ENCODE measurements around the gene RNASET2. TPM values are rescaled to one million over a fixed set of nuclear protein-coding genes. Genes with fewer than 3 reads are reported as not detected.
"Not testable (repeated sequence)": the region's sequence is repeated elsewhere in the genome, so short reads cannot be mapped to it uniquely, and the experiment has no call there.

The RNASET2 gene
- polyA plus RNA-seq, 6 donors from 2014 or later: 472 to 744 (median 534) TPM

- Mint-ChIP-seq H3K36me3 (peaks cover 9 to 17% of the 10 kb centered on the region in 2 donors), H3K4me1 (peaks cover 45 to 75% (median 54%) of the 10 kb centered on the region in 3 donors), H3K4me3 (peak overlapping the region; percentile 80 to 100 (median 94))
Measured at GRCh38 chr6:166950443-166950821, 5.9 kb downstream of the RNASET2 start.

GRCh38 chr6:166949528-166950442 is 6.6 kb downstream of the RNASET2 start:
- ATAC-seq (ENCODE audit: low read depth in 2 of 2) (no peak), DNase-seq (no peak)
- H3K4me1 Mint-ChIP-seq: peaks cover 45 to 72% (median 55%) of the 10 kb centered on the region in 3 donors
- peak overlapping the region; percentile 97 to 100 (median 99) for H3K27ac Mint-ChIP-seq
- no peaks in the 10 kb centered on the region for H3K27me3 Mint-ChIP-seq
- H3K4me3 Mint-ChIP-seq: peak overlapping the region; percentile 80 to 100 (median 94)
- no peaks in the 10 kb centered on the region for H3K9me3 Mint-ChIP-seq
- peaks cover 11 to 16% of the 10 kb centered on the region in 2 donors for H3K36me3 Mint-ChIP-seq

More at GRCh38 chr6:166950443-166950821, 5.9 kb downstream of the RNASET2 start:
- peaks cover 0 to 2% (median 0%) of the 10 kb centered on the region in 7 donors for H3K9me3 Mint-ChIP-seq
- peak; percentile 64 for DNase-seq
- H3K27me3 Mint-ChIP-seq: peaks cover 0 to 4% (median 0%) of the 10 kb centered on the region in 3 donors
- H3K27ac Mint-ChIP-seq: peak overlapping the region; percentile 97 to 100 (median 99)
- ATAC-seq (ENCODE audit: low read depth in 2 of 2): peak; percentile 44 to 58

DNA sequence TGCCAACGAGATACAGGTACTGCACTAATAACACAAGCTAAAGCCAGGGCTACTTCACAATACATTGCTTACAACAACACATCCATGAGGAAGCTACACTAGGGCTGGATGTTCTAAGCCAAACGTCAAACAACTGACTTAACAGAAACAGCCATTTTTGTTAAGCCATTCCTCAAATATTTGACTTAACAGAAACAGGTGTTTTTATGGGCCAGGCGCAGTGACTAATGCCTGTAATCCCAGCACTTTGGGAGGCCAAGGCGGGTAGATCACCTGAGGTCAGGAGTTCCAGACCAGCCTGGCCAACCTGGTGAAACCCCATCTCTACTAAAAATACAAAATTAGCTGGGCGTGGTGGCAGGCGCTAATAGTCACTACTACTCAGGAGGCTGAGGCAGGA is 7.6 kb downstream of the RNASET2 start:
- H3K4me1 Mint-ChIP-seq: peaks cover 37 to 62% (median 46%) of the 10 kb centered on the region in 3 donors
- H3K27ac Mint-ChIP-seq: peak overlapping the region in 2 of 6 donors; percentile 37 to 89
- H3K9me3 Mint-ChIP-seq; H3K27me3 Mint-ChIP-seq; ATAC-seq (ENCODE audit: low read depth in 2 of 2); DNase-seq: not testable (repeated sequence)
- peak overlapping the region in 4 of 8 donors; percentile 15 to 94 (median 28) for H3K4me3 Mint-ChIP-seq
- peaks cover 10 to 18% of the 10 kb centered on the region in 2 donors for H3K36me3 Mint-ChIP-seq

- H3K36me3 Mint-ChIP-seq: peaks cover 15 to 26% of the 10 kb centered on the region in 2 donors
- no peak for ATAC-seq (ENCODE audit: low read depth in 2 of 2)
- H3K4me1 Mint-ChIP-seq: peaks cover 27 to 55% (median 31%) of the 10 kb centered on the region in 3 donors
Measured at GRCh38 chr6:166947251-166947650, 9.1 kb downstream of the RNASET2 start.

DNA sequence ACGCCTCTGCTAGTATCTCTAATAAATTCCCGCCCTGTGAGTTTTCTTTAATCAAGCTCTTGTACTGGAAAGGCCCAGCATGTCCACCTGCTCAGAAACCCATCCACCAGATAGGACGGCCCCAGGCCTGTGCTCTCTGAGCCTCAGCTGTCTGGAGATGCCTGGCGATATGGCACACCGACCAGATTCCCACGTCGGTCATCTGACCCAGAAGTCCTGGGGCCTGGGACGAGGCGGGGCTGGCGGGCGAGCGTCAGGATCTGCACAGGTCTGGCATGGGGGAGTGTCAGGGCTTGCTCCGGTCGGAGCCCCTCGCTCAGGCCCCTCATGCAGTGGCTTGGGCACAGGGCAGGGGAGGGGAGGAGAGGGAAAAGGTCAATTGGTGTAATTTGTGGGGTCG is 10.2 kb downstream of the RNASET2 start:
- H3K27me3 Mint-ChIP-seq: no peaks in the 10 kb centered on the region
- H3K27ac Mint-ChIP-seq: peak overlapping the region in 1 of 6 donors; percentile 30
- ATAC-seq (ENCODE audit: low read depth in 2 of 2): no peak
- no peak overlapping the region for H3K4me3 Mint-ChIP-seq
- peaks cover 15 to 26% of the 10 kb centered on the region in 2 donors for H3K36me3 Mint-ChIP-seq
- DNase-seq: no peak
- H3K9me3 Mint-ChIP-seq: no peaks in the 10 kb centered on the region
- peaks cover 18 to 49% (median 24%) of the 10 kb centered on the region in 3 donors for H3K4me1 Mint-ChIP-seq

More at GRCh38 chr6:166947251-166947650, 9.1 kb downstream of the RNASET2 start:
- Mint-ChIP-seq H3K9me3 (no peaks in the 10 kb centered on the region), H3K4me3 (no peak overlapping the region), H3K27me3 (no peaks in the 10 kb centered on the region), H3K27ac (peak overlapping the region in 3 of 6 donors; percentile 35 to 57 (median 41))
- no peak for DNase-seq

DNA sequence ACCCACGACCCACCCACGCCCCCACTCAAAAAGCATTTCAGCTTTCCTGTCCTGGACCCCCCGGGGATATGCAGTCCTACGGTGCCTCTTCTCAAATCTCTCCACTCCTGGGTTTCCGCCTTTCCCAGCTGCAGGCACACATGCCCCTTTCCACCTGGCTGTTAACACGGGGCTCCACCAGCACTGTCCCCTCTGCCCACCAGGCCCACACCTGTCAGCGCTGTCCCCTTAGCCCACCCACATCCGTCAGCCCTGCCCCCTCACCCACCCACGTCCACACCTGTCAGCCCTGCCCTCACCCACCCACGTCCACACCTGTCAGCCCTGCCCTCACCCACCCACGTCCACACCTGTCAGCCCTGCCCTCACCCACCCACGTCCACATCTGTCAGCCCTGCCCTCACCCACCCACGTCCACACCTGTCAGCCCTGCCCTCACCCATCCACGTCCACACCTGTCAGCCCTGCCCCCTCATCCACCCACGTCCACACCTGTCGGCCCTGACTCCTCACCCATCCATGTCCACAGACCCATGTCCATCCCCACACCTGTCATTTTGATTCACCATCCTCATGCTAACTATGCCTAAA is 11.6 kb downstream of the RNASET2 start:
- Mint-ChIP-seq H3K4me3 (no peak overlapping the region), H3K4me1 (peaks cover 5 to 35% (median 11%) of the 10 kb centered on the region in 3 donors), H3K36me3 (peaks cover 9 to 17% of the 10 kb centered on the region in 2 donors), H3K27ac (peak overlapping the region in 4 of 6 donors; percentile 78 to 94 (median 86)), H3K9me3 (no peaks in the 10 kb centered on the region), H3K27me3 (no peaks in the 10 kb centered on the region)
- DNase-seq: no peak
- no peak for ATAC-seq (ENCODE audit: low read depth in 2 of 2)

DNA sequence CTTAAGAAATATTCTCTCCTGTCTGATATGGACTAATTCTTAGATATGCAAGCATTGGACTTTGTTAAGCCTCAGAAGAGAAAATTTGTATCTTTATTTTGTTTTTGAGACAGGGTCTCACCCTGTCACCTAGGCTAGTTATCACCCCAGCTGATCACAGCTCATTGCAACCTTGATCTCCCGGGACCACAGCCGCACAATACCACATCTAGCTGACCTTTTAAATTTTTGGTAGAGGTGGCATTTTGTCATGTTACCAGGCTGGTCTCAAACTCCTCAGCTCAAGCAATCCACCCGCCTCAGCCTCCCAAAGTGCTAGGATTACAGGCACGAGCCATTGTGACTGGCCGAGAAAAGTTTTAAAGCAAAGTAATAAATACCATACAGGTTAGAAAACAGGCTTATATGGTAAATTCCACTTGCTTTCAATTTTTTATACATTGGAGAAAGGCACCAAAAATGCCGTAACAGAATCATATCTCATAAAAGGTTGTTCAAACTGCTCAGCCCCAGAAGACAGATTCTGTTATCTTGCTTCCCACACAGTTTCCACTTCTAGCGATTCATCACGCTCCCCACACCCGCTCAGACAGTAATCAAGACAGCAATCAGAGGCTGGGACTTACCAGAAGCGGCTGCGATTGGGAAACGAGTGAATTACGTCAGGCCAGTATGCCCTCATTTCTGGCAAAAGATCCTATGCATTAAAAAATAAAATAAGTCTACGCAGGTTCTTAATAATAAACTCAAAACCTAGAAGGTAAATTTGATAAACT is 13.8 kb downstream of the RNASET2 start:
- H3K4me3 Mint-ChIP-seq: no peak overlapping the region
- H3K36me3 Mint-ChIP-seq: peaks cover 16 to 17% of the 10 kb centered on the region in 2 donors
- H3K4me1 Mint-ChIP-seq: peaks cover 5 to 20% (median 11%) of the 10 kb centered on the region in 3 donors
- H3K27me3 Mint-ChIP-seq: no peaks in the 10 kb centered on the region
- DNase-seq: no peak
- no peaks in the 10 kb centered on the region for H3K9me3 Mint-ChIP-seq
- H3K27ac Mint-ChIP-seq: peak overlapping the region in 4 of 6 donors; percentile 16 to 89 (median 68)
- ATAC-seq (ENCODE audit: low read depth in 2 of 2): no peak

DNA sequence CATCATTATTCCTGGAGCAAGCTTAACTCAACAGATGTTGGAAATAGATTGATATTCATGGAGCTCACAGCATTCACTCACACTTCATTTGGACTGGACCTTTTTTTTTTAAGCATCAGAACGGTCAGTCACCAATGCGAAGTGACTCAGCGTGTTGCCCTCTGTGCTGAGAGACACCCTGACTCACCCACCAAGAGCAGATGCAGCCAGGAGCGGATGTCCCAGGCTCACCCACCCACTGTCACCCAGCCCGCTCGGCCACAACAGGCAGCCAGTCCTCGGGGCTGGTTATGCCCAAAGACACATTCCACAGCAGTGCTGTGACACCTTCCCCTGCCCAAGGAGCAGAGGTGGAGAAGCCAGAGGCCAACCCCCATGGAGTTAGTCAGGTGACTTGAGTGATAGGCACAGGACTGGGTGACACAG is 15.7 kb downstream of the RNASET2 start:
- H3K4me3 Mint-ChIP-seq: no peak overlapping the region
- peaks cover 12 to 38% (median 20%) of the 10 kb centered on the region in 3 donors for H3K4me1 Mint-ChIP-seq
- no peaks in the 10 kb centered on the region for H3K27me3 Mint-ChIP-seq
- H3K9me3 Mint-ChIP-seq: no peaks in the 10 kb centered on the region
- peaks cover 12 to 17% of the 10 kb centered on the region in 2 donors for H3K36me3 Mint-ChIP-seq
- DNase-seq (no peak), ATAC-seq (ENCODE audit: low read depth in 2 of 2) (no peak)
- peak overlapping the region in 2 of 6 donors; percentile 37 to 84 for H3K27ac Mint-ChIP-seq

DNA sequence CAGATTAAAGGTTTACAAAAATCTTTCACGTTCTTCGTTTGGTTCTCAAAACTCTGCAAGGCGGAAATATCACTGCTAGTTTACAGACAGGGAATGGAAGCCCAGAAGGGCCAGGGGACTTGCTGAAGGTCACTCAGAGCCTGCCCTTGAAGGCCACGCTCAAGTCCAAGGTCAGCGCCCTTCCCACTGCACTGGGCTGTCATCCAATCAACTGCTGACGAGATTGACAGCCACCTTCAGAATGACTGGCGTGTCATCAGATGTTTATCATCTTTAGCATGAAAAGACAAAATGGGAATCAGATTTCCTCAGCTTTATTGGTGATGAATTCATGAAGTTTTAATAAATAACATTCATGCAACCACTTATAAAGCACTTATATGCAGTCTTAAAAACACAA is 16.5 kb downstream of the RNASET2 start:
- ATAC-seq (ENCODE audit: low read depth in 2 of 2) (no peak), DNase-seq (no peak)
- peaks cover 8 to 35% (median 14%) of the 10 kb centered on the region in 3 donors for H3K4me1 Mint-ChIP-seq
- no peaks in the 10 kb centered on the region for H3K27me3 Mint-ChIP-seq
- H3K36me3 Mint-ChIP-seq: peaks cover 11 to 12% of the 10 kb centered on the region in 2 donors
- H3K4me3 Mint-ChIP-seq: no peak overlapping the region
- no peaks in the 10 kb centered on the region for H3K9me3 Mint-ChIP-seq
- H3K27ac Mint-ChIP-seq: no peak overlapping the region

DNA sequence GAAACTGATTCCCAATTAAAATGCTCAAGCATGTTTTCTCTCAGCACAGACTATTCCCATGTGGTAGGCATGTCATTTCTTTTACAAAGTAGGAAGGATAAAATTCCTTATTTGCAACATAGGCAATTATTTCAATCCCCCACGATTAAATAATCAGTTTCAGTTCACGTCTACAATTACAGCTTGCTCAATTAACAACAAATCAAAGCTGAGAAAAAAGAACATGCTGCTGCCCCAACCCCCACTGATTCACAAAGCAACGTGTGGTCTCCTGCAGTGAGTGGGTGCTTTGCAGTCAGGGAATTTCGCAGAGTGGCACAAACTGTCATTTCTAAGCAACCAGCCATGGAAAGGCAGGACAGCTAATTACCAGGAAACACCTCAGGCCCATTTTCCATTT is 17.0 kb downstream of the RNASET2 start:
- Mint-ChIP-seq H3K4me3 (no peak overlapping the region), H3K27me3 (no peaks in the 10 kb centered on the region), H3K36me3 (peaks cover 8 to 12% of the 10 kb centered on the region in 2 donors), H3K4me1 (peaks cover 6 to 35% (median 13%) of the 10 kb centered on the region in 3 donors), H3K9me3 (no peaks in the 10 kb centered on the region), H3K27ac (peak overlapping the region in 1 of 6 donors; percentile 22)
- ATAC-seq (ENCODE audit: low read depth in 2 of 2) (no peak), DNase-seq (no peak)

- Mint-ChIP-seq H3K4me3 (no peak overlapping the region), H3K27ac (peak overlapping the region in 2 of 6 donors; percentile 44 to 70), H3K36me3 (peaks cover 8 to 12% of the 10 kb centered on the region in 2 donors), H3K4me1 (peaks cover 6 to 35% (median 13%) of the 10 kb centered on the region in 3 donors), H3K9me3 (no peaks in the 10 kb centered on the region), H3K27me3 (no peaks in the 10 kb centered on the region)
- DNase-seq (no peak), ATAC-seq (ENCODE audit: low read depth in 2 of 2) (no peak)
Measured at GRCh38 chr6:166938704-166939103, 17.6 kb downstream of the RNASET2 start.

GRCh38 chr6:166938150-166938549 is 18.2 kb downstream of the RNASET2 start:
- H3K9me3 Mint-ChIP-seq: no peaks in the 10 kb centered on the region
- H3K27me3 Mint-ChIP-seq: no peaks in the 10 kb centered on the region
- peak overlapping the region in 1 of 6 donors; percentile 44 for H3K27ac Mint-ChIP-seq
- H3K4me3 Mint-ChIP-seq: peak overlapping the region in 1 of 8 donors; percentile 35
- H3K36me3 Mint-ChIP-seq: peaks cover 4 to 10% of the 10 kb centered on the region in 2 donors
- ATAC-seq (ENCODE audit: low read depth in 2 of 2) (no peak), DNase-seq (no peak)
- H3K4me1 Mint-ChIP-seq: peaks cover 6 to 29% (median 13%) of the 10 kb centered on the region in 3 donors

DNA sequence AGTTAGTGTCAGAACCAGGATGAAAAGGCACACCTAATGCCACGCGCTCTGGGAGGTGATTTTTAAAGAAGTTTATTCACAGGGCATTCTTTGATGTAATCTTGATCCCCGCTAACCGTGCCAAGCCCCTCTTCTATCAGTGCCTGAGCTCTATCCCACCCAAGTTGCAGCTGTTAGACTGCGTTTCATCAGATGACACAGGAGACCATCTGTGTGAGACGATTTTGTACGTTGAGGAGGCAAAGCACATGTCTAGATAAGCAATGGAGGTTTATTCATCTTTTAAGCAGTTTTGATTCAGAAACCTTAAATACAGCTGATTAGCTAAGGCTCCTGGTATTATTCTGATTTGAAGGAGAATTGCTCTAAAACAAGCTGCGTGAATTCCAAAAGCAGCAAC is 18.6 kb downstream of the RNASET2 start:
- Mint-ChIP-seq H3K27me3 (no peaks in the 10 kb centered on the region), H3K36me3 (peaks cover 0 to 8% of the 10 kb centered on the region in 2 donors), H3K4me3 (peak overlapping the region in 1 of 8 donors; percentile 23), H3K9me3 (no peaks in the 10 kb centered on the region), H3K4me1 (peaks cover 6 to 30% (median 14%) of the 10 kb centered on the region in 3 donors), H3K27ac (peak overlapping the region in 1 of 6 donors; percentile 42)
- ATAC-seq (ENCODE audit: low read depth in 2 of 2) (no peak), DNase-seq (no peak)

Data from naive B cell (primary cell).